SK-N-SH (cell line): Measurements from ENCODE around the gene SIDT1. TPM values are rescaled to one million over a fixed set of nuclear protein-coding genes. Genes with fewer than 3 reads are reported as not detected.

Source experiments
- CTCF ChIA-PET: fragments of 300-600, 350-600 bp; formaldehyde crosslinking; extraction: SDS; loops from one replicate; lab custom pipeline; 2021; lab: Yijun Ruan, JAX
- POLR2A ChIA-PET: fragments of 350-600 bp; sonication (Branson Sonifier 250); formaldehyde crosslinking; extraction: SDS; loops from one replicate; lab custom pipeline; 2020; ENCODE audit warnings: antibody characterized with exemption, inconsistent platforms; lab: Yijun Ruan, JAX
- DNase-seq: peaks from one replicate; pipeline ENCODE4 v3.0.0; 2012
- H2AFZ ChIP-seq: fragments of 200-600 bp; sonication (generic); 2 replicates; pipeline ENCODE4 v1.8.1; 2016; ENCODE audit warnings: antibody characterized with exemption, mild to moderate bottlenecking, low read depth
- H3F3A ChIP-seq: fragments of 200-600 bp; sonication (generic); replicated peaks from 2 replicates; pipeline ENCODE3; 2016; ENCODE audit warnings: antibody characterized with exemption, mild to moderate bottlenecking; ENCODE audit not compliant: insufficient read depth
- H3K27ac ChIP-seq, 2 experiments: fragments of 200-500 bp in 1 of 2; fragments of 200-600 bp in 1 of 2; sonication (Bioruptor generic) in 1 of 2; sonication (generic), shearing (Covaris generic) in 1 of 2; 2 replicates each; pipeline versions ENCODE4 v1.5.1 to v1.6.1; 2014 to 2016; ENCODE audit warnings: low read depth in 2 of 2, inconsistent platforms in 1 of 2, low read length in 1 of 2, mild to moderate bottlenecking in 1 of 2, mixed read lengths in 1 of 2
- H3K27me3 ChIP-seq: fragments of 200-600 bp; sonication (generic), shearing (Covaris generic); 2 replicates; pipeline ENCODE4 v1.6.1; 2016; ENCODE audit warnings: mixed run types; ENCODE audit not compliant: insufficient read depth
- H3K36me3 ChIP-seq, 2 experiments: fragments of 200-500 bp in 1 of 2; fragments of 200-600 bp in 1 of 2; sonication (Bioruptor generic) in 1 of 2; sonication (generic) in 1 of 2; replicated peaks in 1 of 2; 2 replicates each; pipeline versions ENCODE3 to v1.5.1; 2014 to 2016; ENCODE audit warnings: low read length in 1 of 2, mild to moderate bottlenecking in 1 of 2; ENCODE audit not compliant: insufficient read depth in 2 of 2, control insufficient read depth in 1 of 2
- H3K4me1 ChIP-seq, 2 experiments: fragments of 200-500 bp in 1 of 2; fragments of 200-600 bp in 1 of 2; sonication (Bioruptor generic) in 1 of 2; sonication (generic), shearing (Covaris generic) in 1 of 2; 2 replicates each; pipeline versions ENCODE4 v1.5.1 to v1.6.1; 2014 to 2016; ENCODE audit warnings: low read depth in 1 of 2, low read length in 1 of 2, mixed run types in 1 of 2; ENCODE audit not compliant: insufficient read depth in 2 of 2, control insufficient read depth in 1 of 2
- H3K4me2 ChIP-seq: fragments of 200-600 bp; sonication (generic), shearing (Covaris generic); 2 replicates; pipeline ENCODE4 v1.6.1; 2017; ENCODE audit warnings: mixed run types
- H3K4me3 ChIP-seq, 2 experiments: fragments of 200-500 bp in 1 of 2; fragments of 200-600 bp in 1 of 2; sonication (Bioruptor generic) in 1 of 2; sonication (generic), shearing (Covaris generic) in 1 of 2; 2 replicates each; pipeline versions ENCODE4 v1.5.1 to v1.8.1; 2014 to 2016; ENCODE audit warnings: low read depth in 2 of 2, inconsistent platforms in 1 of 2, low read length in 1 of 2, mild to moderate bottlenecking in 1 of 2, mixed read lengths in 1 of 2, moderate library complexity in 1 of 2
- H3K79me2 ChIP-seq: fragments of 200-600 bp; sonication (generic); 2 replicates; pipeline ENCODE4 v1.8.1; 2017; ENCODE audit warnings: mild to moderate bottlenecking; ENCODE audit not compliant: insufficient read depth
- H3K9ac ChIP-seq: fragments of 200-600 bp; sonication (generic); 2 replicates; pipeline ENCODE4 v1.6.1; 2017; ENCODE audit warnings: mixed run types
- H3K9me2 ChIP-seq: fragments of 200-600 bp; sonication (generic); 2 replicates; pipeline ENCODE4 v1.6.1; 2017; ENCODE audit warnings: mixed run types
- H3K9me3 ChIP-seq: fragments of 200-600 bp; sonication (generic); 2 replicates; pipeline ENCODE4 v1.6.1; 2017; ENCODE audit warnings: mixed run types, mild to moderate bottlenecking, moderate library complexity
- H4K20me1 ChIP-seq: fragments of 200-600 bp; sonication (generic); 2 replicates; pipeline ENCODE4 v1.6.1; 2017; ENCODE audit warnings: mild to moderate bottlenecking, mixed run types; ENCODE audit not compliant: insufficient read depth
- CHD2 ChIP-seq: fragments of 150-350 bp; IDR thresholded peaks from 2 replicates; pipeline ENCODE4 v1.6.1; 2018; ENCODE audit warnings: low read length; ENCODE audit not compliant: partially characterized antibody
- EP300 ChIP-seq, 2 experiments: IDR thresholded peaks; 2 replicates each; pipeline versions ENCODE4 v1.4.0 to v1.6.1; 2012; ENCODE audit warnings: borderline replicate concordance in 1 of 2, low read depth in 1 of 2, low read length in 1 of 2
- EZH2phosphoT487 ChIP-seq: fragments of 200-600 bp; sonication (generic); IDR thresholded peaks from 2 replicates; pipeline ENCODE4 v1.6.1; 2017; ENCODE audit warnings: low read depth, mixed run types, mild to moderate bottlenecking, antibody characterized with exemption, moderate library complexity, borderline replicate concordance
- FOSL2 ChIP-seq: IDR thresholded peaks from 2 replicates; pipeline ENCODE4 v1.4.0; 2012; ENCODE audit warnings: low read depth, mild to moderate bottlenecking, moderate library complexity, borderline replicate concordance
- FOXJ3 ChIP-seq: sonication (generic); formaldehyde crosslinking; IDR thresholded peaks from 2 replicates; pipeline ENCODE4 v1.5.1; 2020; ENCODE audit warnings: mild to moderate bottlenecking, missing genetic modification reagents
- GABPA ChIP-seq: IDR thresholded peaks from 2 replicates; pipeline ENCODE4 v1.4.0; 2012; ENCODE audit warnings: low read depth, mild to moderate bottlenecking
- MEF2A ChIP-seq: IDR thresholded peaks from 2 replicates; pipeline ENCODE4 v1.4.0; 2012; ENCODE audit warnings: low read depth, borderline replicate concordance
- MXI1 ChIP-seq: IDR thresholded peaks from 2 replicates; pipeline ENCODE4 v1.6.1; 2012; ENCODE audit warnings: mild to moderate bottlenecking, low read depth, low read length, improper control_type of control experiment
- NRF1 ChIP-seq: IDR thresholded peaks from 2 replicates; pipeline ENCODE4 v1.6.1; 2012; ENCODE audit warnings: low read depth, mild to moderate bottlenecking, low read length
- POLR2AphosphoS5 ChIP-seq: IDR thresholded peaks from 2 replicates; pipeline ENCODE4 v1.6.1; 2012; ENCODE audit warnings: low read depth, low read length
- REST ChIP-seq: IDR thresholded peaks from 2 replicates; pipeline ENCODE4 v1.6.1; 2012; ENCODE audit warnings: mild to moderate bottlenecking, low read depth, low read length, moderate library complexity
- RFX5 ChIP-seq: IDR thresholded peaks from 2 replicates; pipeline ENCODE4 v1.6.1; 2012; ENCODE audit warnings: mild to moderate bottlenecking, improper control_type of control experiment, low read length
- SIN3A ChIP-seq: IDR thresholded peaks from 2 replicates; pipeline ENCODE4 v1.6.1; 2012; ENCODE audit warnings: low read depth, mild to moderate bottlenecking, low read length, moderate library complexity, borderline replicate concordance
- USF1 ChIP-seq: IDR thresholded peaks from 2 replicates; pipeline ENCODE4 v1.4.0; 2012; ENCODE audit warnings: low read depth, borderline replicate concordance
- YY1 ChIP-seq: IDR thresholded peaks from 2 replicates; pipeline ENCODE4 v1.4.0; 2012; ENCODE audit warnings: low read depth, mild to moderate bottlenecking
- ZBTB33 ChIP-seq: IDR thresholded peaks from 2 replicates; pipeline ENCODE4 v1.4.0; 2012; ENCODE audit warnings: low read depth, borderline replicate concordance
- WGBS: methylation state at CpG from one replicate; pipeline ENCODE4 v1.1.6; 2017; ENCODE audit warnings: low lambda C conversion rate; 5-methylcytosine and 5-hydroxymethylcytosine counted together
- polyA plus RNA-seq, 3 experiments: library from polyadenylated mRNA; depleted of rRNA; stranded (reverse); fragments of >200 nt; gene quantifications; 2 replicates each; pipeline ENCODE4 v1.2.3, GENCODE V29; 2012
- TF ChIP-seq, protein P1 (sequence below): IDR thresholded peaks from 2 replicates; pipeline ENCODE4; 2012

The SIDT1 gene
- polyA plus RNA-seq, 1 of the 3 experiments (the other 2 are of a cell fraction) = 0.02 TPM

GRCh38 chr3:113614402-113614801, 82.0 kb downstream of the SIDT1 start (continued):
- TF ChIP-seq SIN3A = no peak
- TF ChIP-seq, all 33 proteins: peak for 0

DNA sequence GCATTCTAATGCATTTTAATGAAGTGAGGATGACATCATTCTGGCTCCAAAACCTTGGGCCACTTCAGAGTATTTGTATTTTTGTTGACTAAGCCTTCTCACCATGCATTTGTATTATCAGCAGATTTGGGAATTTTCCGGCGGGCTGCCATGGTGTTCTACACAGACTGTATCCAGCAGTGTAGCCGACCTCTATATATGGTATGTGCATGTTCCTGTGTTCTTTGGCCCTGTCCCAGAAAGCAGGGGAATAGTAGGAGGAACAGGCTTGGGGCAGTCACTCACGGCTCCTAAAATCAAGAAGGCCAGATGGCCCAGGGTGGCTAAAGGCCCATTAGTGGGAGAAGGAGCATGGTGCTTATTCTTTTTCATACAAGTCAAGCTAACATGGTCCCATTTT, 83.6 kb downstream of the SIDT1 start:
- POLR2A ChIA-PET = no interaction called here
- H3F3A ChIP-seq = no peaks in the 10 kb centered on the region
- H3K36me3 ChIP-seq = no peaks in the 10 kb centered on the region
- 78% methylated on average over 4 of the region's 4 CpGs for WGBS
- no peak overlapping the region for H3K4me2 ChIP-seq
- no peaks in the 10 kb centered on the region for H3K9me3 ChIP-seq
- CTCF ChIA-PET = interaction anchor here (0.9 to 2.4 kb wide), 2 partner anchors 11 to 122 kb away, joined by 3 to 18 read pairs; no protein-coding TSS in a partner anchor
- H4K20me1 ChIP-seq = no peaks in the 10 kb centered on the region
- no peak overlapping the region; the same call in 1 of the 2 replicates for H2AFZ ChIP-seq
- no peaks in the 10 kb centered on the region for H3K9me2 ChIP-seq
- TF ChIP-seq CHD2 (no peak), RFX5 (no peak)
- H3K27ac ChIP-seq = no peak overlapping the region
- no peak overlapping the region for H3K4me3 ChIP-seq
- H3K27me3 ChIP-seq = no peaks in the 10 kb centered on the region; the same call in 1 of the 2 replicates
- no peak overlapping the region for H3K9ac ChIP-seq
- H3K4me1 ChIP-seq = no peaks in the 10 kb centered on the region
- DNase-seq = no peak
- no peaks in the 10 kb centered on the region for H3K79me2 ChIP-seq

- WGBS = 62% methylated on average over 2 of the region's 2 CpGs
- no peaks in the 10 kb centered on the region for H3K9me2 ChIP-seq
- no peak overlapping the region for H3K4me3 ChIP-seq
- H4K20me1 ChIP-seq = no peaks in the 10 kb centered on the region
- H3K9me3 ChIP-seq = no peaks in the 10 kb centered on the region
- no peak for DNase-seq
- CTCF ChIA-PET = interaction anchor here (1.0 to 2.4 kb wide), 3 partner anchors 9 to 41 kb away, joined by 3 to 18 read pairs (median 3); no protein-coding TSS in a partner anchor
- H3K36me3 ChIP-seq = no peaks in the 10 kb centered on the region
- no peak overlapping the region for H3K4me2 ChIP-seq
- H3K27me3 ChIP-seq = no peaks in the 10 kb centered on the region
- no peaks in the 10 kb centered on the region for H3K79me2 ChIP-seq
- no peak overlapping the region for H2AFZ ChIP-seq
- no peak overlapping the region for H3K27ac ChIP-seq
- no peak overlapping the region for H3K9ac ChIP-seq
- POLR2A ChIA-PET = no interaction called here
- no peaks in the 10 kb centered on the region for H3K4me1 ChIP-seq
- H3F3A ChIP-seq = no peaks in the 10 kb centered on the region
- TF ChIP-seq, protein P1, sequence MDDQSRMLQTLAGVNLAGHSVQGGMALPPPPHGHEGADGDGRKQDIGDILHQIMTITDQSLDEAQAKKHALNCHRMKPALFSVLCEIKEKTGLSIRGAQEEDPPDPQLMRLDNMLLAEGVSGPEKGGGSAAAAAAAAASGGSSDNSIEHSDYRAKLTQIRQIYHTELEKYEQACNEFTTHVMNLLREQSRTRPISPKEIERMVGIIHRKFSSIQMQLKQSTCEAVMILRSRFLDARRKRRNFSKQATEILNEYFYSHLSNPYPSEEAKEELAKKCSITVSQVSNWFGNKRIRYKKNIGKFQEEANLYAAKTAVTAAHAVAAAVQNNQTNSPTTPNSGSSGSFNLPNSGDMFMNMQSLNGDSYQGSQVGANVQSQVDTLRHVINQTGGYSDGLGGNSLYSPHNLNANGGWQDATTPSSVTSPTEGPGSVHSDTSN = no peak
- TF ChIP-seq MEF2A (no peak), NRF1 (no peak), MXI1 (no peak), POLR2AphosphoS5 (no peak), RFX5 (no peak), EP300 (IDR thresholded peaks at IDR 0.05; ENCODE audit: borderline replicate concordance in 1 of 2, low read depth in 1 of 2, low read length in 1 of 2) (no peak), ZBTB33 (no peak), YY1 (no peak), FOSL2 (no peak), GABPA (no peak), USF1 (no peak), EZH2phosphoT487 (no peak), FOXJ3 (CRISPR knock-in tag) (no peak), REST (no peak)
These were observed 85.4 kb downstream of the SIDT1 start for GRCh38 chr3:113617726-113618125.
